GM19099 (cell line): Measurements from ENCODE around the gene GRAMD1B.

Experiments
- POLR2A ChIP-seq: IDR thresholded peaks from 3 replicates; pipeline ENCODE4 v1.6.1; 2011; ENCODE audit warnings: low read depth; ENCODE audit not compliant: insufficient read length; ENCODE audit errors: extremely low read depth

GRAMD1B gene

DNA sequence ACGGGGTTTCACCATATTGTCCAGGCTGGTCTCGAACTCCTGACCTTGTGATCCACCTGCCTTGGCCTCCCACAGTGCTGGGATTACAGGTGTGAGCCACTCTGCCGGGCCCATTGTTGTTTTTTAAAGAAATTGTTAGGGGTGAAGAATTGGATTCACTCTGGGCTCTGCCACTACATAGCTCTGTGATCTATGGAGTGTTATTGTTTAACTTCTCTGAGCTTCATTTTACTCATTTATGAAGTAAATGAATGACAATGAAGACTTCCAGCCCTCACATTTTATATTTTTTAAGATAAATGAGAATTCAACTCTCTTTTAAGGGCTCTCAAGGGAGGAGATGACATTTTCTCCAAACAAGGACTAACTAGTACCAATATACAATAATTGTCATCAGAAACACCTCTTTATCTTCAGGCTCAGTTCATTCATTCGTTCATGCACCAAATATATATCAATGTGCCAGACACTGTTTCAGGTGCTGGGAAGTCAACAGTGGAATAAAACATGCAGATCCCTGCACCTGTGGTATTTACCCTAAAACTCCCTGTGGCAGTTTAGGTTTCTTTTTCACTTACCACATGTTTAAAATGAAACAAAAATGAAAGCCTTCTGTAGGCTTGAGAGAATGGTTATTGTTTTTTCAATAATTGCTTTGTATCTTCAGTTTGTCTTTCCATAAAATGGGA, 23.5 kb upstream of the GRAMD1B start:
- no peak for TF ChIP-seq POLR2A

DNA sequence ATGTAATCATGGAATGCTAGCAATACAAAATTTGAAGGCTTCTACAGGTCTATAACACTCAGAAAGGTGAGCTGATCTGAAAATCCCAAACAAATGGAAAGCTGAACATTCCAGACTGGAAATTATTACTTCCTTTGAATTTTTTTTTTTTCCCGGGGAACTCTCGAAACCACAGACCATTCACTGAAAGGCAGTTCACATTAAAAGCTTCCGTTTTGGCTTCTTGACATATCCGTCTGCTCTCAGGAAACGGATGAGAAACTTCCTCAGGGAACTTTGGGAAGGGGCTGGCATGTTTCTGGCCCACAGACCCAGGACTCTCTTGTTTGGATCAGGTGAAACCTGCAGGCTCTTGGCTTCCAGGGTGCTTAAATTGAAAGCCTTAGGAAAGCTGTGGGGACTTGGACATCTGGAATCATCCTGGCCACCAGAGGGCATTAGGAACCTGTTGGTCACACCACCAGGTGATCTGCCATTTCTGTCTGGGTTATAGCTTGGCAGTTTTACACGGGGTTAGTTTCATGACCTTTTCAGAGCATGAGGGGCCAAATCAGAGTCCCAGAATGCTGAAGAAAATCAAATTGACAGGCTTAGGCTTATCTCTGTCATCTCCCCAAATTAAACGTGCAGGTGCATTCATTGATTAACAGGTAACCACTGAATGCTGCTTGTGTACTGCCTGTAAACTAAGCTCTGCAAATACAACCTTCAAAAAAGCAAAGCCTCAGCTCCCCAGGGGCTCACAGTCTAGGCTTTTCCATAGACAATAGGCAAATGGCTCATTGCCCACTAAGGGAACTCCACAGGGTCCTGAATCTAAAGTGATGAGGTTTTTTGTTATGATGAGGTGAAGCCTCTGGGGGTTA, 22.7 kb upstream of the GRAMD1B start:
- TF ChIP-seq POLR2A: no peak

DNA sequence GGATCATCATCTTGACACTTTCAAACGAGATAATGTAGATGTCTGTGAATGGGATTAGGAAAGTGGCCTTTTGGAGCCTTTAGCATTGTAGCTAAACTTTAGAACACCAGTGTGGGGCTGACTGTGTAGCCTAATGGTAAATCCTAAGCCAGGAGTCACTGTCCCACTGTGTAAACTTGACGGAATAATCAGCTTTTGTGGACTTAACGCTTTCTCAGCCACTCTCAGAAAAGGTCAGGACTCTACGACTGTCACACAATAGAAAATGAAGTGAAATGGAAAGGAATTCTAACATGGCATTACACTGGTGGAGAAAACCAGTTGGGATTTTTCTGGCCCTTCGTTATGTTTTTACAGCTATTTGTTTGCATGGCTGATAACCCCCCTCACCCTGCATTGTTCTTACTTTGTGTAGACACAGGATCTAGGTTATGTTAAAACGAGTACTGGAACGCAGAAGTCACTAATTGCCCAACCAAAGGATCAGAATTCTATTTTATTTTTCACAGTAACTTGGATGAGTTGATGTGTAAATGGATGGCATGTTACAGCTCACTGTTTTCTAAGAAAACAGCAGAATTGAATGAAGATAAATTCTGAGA, 22.0 kb upstream of the GRAMD1B start:
- no peak for TF ChIP-seq POLR2A

DNA sequence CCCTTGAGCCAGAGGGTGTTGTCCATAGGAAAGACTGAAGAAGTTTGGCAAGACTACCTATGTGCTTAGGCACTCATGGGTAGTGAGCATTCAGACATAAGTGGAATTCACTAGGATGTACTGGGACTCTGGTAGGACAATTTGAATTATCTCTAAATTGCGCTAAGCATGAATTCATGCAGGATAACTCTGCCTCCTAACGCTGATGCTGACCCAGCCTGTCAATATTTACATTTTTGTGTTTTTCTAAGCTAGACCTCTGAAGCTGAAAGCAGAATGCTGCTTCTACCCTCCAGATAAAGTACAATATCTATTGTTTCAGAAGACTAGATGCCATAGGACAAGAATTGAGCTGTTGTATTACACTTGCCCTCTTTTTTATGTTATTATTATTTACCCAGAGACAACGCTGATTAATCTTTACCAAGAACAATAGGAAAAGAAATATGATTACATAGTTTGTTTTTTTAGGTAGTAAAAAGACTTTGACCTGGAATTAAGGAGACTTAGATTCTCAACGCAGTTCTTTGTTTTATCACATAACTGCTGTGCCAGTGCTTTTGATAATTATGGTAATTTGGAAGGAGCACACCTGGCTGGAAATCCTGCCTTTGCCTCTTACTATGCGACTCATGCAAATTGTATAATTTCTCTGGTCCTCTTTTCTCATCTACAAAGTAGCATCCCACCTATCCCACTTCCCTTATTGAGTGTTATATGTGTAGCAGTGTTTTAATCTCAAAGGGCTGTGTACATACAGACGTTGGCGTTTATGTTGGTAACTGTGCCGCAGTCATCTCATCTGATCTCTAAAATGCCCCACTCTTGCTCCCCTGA, 21.2 kb upstream of the GRAMD1B start:
- no peak for TF ChIP-seq POLR2A

DNA sequence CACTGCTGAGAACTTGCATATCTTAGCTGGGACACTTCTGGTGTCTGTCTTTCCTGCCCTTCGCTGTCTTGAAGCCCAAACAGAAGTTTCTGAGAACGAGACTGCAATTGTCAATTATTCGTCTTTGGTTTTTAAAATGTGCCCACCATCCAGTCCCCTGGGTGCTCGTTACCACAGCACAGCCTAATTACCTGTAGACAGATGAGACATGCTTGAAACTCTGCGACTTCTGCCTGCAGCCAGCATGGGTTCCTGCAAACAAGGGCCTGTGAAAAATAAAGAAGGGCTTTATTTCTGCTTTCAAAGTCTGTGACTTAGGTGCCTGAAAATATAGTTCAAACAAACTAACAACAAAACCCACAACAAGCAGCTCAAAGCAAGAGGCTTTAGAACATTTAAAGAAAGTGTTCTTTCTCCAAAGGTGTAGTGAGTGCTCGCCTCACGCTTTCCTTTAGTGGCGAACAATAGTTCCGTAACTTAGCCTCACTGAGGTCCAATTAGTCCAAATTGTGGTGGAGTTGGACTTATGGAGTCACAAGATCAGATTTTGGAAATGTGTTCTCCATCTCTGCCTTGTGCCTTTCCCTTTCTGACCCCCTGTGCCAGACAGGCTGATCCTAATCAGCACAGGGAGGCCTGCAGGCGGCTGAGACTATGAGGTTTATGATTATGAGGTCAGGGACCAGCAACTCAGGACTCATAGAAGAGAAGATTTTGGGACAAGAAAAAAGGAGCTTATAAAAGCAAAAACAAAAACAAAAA, 20.4 kb upstream of the GRAMD1B start:
- TF ChIP-seq POLR2A: no peak

DNA sequence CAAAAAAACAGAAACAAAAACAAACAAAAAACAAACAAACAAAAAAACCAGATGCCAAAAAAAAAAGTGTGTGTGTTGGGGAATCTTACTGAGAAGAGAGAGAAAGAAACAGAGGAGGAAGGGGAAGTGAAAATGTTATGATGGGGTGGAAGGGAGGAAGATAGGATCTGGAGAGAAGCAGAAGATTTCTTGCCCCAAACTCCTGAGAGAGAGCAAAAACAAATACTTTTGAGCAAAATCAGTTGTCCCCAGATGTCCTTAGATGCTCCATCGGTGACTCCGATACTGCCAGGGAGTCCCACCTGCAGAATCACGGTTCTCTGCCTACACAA, 19.9 kb upstream of the GRAMD1B start:
- TF ChIP-seq POLR2A: no peak

DNA sequence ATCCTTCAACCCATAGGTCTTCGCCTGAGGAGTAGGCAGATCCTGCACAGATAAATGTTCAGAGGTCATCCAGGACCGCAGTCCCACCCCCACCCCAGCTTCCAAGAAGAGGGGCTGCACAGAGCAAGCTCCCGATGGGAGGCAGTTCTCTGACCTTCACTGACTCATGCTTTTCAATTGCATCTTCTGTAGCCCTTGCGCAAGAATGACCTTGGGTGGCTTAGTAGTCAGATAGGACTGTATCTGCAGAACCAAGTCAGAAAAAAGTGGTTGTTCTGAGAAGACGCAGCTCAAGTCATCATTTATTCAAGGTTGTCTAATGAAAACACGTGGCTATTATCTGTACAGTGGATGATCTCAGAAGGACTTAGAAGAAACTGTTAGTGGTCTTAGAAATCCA, 16.4 kb upstream of the GRAMD1B start:
- TF ChIP-seq POLR2A: no peak

DNA sequence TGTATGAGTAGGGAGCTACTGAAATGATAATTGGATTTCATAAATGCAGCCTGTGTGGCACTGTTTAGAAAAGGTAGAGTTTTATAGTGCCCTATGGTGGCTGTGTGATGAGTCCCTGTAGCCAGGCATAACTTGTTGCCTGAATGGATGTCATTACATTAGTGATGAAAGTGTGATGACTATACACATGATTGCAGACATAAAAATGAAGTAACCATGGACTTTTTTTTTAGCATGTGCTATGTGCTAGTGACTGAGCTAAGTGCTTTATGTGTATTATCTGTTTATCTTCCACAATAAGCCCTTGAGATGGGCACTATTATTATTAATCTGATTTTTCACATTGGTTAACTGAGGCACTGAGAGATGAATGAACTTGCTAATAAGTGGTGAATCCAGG, 13.5 kb upstream of the GRAMD1B start:
- TF ChIP-seq POLR2A: no peak

DNA sequence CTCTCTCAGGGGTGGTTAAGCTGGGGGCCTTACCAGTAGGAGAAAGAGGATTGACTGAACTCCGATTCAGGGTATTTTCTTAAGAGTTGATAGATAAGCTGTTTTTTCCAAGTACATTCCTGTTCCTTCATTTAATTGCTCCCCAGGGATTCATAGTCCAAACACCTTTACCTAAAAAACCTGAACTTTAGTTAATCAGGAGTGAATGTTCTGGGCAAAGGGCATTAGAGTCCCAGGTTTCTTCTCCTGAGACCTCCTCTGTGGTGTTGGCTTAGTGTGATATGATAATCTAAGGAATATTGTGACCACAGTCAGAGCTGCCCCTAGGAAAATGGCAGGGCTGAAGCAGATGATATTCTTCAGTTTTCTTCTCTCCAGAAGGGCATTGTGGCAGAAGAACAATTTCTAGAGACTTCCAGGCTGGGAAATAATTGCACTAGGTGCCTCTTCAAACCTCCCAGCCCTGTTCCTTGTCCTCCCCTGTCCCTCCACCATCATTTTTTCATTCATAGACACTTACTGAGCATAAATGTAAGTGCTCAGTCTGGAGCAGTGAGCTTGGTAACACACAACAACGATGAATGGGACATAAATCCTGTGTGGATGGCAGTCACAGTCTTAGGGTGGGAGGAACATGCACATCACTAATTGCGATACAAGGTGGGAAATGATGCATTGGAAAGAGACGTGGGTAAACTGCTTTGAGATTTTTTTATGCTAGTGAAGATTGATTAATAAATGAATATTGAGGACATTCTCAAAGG, 11.5 kb upstream of the GRAMD1B start:
- TF ChIP-seq POLR2A: no peak

DNA sequence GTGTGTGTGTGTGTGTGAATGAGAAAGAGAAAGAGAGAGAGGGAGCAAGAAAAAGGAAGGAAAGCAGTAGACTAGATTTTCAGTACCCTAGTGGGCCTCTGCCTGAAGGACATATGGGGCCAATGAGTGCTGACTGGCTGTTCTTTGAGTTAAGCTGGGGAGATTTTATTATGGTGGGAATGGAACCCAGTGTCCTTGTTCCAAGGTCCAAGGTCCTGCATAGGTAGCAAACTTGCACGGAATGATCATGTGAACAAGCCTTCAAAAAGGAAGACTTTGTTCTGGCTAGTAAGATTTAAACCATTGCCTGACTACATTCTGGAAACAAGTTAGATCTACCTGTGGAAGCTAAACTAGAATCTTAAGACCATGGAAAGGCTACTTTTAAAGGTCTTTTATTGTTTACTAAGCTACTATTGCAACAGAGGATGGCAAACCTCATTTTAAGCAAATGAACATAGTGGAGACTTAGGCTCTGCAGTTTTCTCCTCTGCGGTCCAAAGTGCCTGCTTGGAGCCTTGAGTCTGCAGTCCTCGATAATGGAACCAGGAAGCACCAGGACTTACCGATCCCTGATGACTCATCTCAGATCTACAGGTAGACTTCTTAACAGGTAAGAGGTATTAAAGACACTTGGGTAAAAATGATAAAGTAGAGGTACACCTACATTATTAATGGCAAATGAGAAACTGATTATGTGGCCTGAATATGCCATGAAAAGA, 10.2 kb upstream of the GRAMD1B start:
- no peak for TF ChIP-seq POLR2A

DNA sequence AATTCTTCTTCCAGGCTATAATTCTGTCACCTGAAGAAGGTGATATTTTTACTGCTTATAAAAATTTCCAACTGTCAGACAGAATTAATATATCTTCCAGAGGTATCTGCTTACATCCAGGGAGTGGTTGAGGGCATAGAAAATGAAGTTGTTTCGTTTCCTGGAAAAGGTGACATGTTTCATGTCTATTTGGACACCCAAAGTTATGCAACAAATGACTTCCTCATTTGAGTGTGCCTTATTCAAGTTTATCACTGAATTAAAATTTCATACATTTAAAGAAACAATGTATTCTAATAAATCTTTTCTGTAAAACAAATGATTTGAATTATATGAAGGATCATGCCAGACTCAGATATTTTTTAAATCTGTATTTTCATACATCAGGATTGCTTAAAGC, 8.5 kb upstream of the GRAMD1B start:
- no peak for TF ChIP-seq POLR2A

DNA sequence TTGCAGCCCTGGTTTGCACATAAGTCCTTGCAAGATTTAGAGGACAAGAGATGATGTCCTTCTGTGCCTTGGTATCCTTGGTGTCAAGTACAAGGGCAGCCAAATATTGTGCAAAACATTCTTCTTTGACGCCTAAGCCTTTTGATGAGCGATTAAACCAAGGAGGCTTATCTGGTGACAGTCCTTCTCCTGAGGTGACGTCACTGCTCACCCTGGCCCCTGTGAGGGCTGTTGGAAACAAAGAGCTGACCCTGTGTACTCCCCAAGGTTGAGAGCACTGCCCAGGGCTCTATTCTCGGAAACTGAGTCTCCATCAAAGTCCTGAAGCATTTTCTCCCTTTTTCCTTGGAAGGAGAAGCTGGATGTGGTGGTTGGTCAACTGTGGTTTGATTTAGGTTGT, 4.7 kb upstream of the GRAMD1B start:
- TF ChIP-seq POLR2A: no peak

DNA sequence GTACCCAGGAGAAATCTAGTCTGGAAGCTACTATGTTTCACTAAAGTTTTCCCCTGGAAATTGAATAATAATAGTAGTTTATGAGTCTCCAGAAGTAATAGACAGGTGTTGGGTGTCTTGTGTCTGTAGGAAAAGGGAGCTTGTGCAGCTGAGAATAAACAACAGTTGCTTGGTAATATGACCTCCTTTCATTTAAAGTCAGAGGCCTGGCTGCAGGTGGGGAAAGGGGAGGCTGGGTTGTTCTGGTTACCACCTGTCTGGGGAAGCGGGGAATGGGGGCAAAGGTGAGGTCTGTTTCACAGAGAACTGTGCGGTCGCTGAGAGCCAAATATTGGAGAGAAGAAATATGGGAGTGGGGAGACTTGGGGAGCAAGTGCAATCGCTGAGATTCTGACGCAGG, 3.3 kb upstream of the GRAMD1B start:
- no peak for TF ChIP-seq POLR2A
